HG02642 (cell line): Measurements from ENCODE around the gene DOK7.

Source experiments
- ATAC-seq: cut with Tn5 transposase; IDR thresholded peaks from one replicate; pipeline ENCODE4 v1.9.1; 2021; ENCODE audit warnings: mild to moderate bottlenecking; ENCODE audit not compliant: unreplicated experiment, poor library complexity

Gene DOK7

DNA sequence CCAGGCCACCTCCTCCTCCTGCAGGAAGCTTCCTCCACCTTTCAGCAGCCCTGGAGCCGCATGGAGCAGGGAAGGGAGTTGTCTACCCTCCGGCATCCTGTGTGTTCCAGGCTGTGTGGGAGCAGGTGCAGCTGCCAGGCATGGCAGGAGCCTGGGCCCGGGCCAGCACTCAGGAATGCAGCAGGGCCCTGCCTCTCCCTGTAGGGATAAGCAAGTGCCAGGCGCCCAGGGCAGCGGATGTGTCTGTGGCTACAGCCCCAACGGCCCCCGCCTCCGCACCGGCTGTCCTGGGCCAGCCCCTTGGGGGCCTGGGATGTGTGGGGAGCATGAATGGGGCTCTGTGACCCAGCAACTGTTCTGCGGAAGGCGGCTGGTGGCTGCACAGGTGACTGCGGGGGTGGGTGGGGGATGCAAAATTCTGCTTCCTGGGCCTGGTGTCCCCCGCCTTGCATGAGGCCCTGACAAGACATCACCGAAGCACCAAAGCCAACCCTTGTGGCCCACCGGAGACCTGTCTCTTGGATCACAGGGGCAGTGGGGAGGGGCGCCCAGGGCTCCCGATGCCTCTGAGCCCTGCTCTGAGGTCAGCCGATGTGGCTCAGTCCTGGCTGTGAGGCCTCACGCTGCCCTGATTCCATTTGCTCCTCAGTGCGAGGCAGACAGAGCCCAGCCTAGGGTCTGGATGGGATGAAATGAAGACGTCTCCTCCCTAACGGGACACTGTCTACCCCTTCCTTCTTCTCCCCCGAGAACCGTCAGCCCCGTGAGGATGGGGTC is 1.4 kb upstream of the DOK7 start:
- no peak for ATAC-seq

DNA sequence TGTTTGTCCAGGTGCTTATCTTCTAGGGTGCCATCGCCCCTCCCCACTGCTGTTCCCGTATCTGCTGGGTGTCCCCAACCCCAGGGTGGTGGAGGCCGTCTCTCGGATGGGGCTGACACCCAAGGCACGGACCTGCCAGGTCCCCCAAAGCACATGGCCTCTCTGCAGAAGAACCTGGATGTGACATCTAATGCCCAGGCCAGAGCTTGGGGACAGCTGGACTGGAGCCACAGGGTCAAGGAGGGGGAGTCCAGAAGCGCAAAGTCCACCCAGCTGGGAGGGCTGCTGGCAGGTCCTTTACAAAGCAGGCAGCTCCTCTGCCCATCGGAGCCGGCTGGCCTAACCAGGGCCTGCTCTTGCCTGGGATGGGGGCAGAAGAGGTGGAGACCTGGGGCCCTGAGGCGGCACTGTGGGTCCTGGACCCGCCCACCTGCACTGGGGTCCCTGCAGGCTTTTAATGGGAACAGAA is 751 bp upstream of the DOK7 start:
- no peak for ATAC-seq

DNA sequence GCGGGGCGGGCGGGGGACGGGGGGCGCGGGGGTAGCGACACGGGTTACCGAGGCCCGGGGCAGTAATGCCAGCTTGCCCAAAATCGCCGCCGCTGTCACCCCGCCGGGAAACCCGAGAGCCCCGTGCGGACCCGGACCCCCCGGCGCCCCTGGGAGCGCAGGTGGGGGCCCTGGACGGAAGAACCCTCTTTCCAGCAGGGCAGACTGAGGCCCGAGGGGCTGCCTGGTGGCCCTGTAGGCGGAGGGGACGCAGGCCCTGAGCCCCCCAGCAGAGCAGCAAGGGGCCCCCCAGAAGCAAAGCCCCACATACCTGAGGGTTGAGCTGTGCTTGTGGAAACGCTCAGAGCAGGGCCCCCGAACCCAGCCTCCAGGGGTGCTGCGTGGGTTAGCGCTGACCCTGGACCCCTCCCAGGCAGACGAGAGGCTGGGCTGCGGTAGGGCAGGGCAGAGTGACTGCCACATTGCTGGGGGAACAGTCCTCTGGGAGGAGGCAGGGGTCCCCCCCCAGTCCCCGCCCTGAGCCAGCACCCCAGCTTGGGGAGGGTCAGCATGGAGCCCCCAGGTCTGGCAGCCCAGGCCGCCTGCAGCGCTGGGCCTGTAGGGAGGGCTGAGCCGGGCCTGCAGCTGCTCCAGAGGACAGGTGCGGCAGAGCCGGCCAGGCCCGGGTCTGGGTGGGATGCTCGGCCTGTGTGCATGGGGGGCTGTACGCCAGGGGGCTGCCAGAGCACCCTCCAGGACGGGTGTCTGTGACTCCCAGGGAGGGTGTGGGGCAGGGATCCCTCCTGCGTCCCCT is 646 bp downstream of the DOK7 start:
- ATAC-seq: no peak

DNA sequence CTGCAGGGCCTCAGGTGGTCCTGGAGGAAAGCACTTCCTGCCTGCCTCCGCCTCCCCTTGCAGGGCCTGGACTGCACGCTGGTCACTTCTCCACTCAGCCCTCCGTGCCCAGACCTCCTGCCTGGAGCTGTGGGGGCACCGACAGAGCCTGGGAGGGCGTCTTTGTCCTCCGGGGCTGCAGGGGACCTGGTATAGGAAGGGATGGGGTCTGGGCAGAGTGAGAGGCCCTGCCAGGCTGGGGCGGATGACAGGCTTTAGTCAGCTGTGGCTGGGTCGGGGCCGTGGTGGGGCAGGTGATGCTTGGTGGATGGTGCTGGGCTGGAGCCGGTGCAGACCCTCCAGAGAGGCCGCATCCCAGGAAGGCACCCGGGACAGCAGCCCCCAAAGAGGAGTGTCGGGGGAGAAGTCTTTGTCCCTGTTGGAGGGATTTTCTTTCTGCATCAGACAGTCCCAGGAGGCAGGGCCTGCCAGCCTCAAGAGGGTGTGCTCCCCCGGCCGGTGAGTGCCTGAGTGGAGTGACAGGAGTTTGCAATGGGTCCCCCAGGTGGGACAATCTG is 1.3 kb downstream of the DOK7 start:
- ATAC-seq: no peak

DNA sequence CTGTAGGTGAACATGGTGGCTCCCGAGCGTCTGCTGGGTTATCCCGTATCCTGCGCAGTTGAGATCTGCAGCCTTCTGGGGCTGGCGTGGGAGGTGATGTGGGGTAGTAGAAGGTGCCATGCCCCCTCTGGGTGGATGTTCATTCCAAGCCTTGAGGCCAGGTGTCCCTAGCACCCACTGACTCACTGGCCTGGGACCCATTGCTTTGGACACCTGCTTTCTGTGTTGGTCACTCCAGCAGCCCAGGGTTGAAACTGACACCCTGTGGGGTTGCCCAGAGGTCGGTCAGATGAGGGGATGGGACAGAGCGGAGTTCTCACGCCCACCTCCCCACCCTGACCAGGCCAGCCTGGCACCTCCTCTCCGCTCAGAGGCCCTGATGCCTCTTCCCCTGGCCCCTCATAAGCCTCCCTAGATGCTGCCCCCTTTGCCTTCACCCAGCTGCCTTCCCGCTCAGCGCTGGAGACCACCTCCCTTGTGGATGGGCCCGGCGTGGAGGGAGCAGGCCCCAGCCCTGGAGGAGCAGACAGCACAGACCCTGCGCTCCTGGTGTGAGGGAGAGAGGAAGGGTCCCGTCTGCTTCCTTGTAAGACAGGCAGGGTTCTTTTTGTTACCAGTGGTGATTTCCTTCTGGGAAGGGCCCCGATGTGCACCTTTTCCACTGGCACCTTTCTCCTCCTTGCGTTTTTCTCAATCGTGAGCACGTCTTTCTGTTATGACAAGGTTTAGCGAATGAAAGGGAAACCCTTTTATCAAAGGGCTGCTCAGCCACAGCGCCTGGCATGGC is 2.0 kb downstream of the DOK7 start:
- no peak for ATAC-seq

DNA sequence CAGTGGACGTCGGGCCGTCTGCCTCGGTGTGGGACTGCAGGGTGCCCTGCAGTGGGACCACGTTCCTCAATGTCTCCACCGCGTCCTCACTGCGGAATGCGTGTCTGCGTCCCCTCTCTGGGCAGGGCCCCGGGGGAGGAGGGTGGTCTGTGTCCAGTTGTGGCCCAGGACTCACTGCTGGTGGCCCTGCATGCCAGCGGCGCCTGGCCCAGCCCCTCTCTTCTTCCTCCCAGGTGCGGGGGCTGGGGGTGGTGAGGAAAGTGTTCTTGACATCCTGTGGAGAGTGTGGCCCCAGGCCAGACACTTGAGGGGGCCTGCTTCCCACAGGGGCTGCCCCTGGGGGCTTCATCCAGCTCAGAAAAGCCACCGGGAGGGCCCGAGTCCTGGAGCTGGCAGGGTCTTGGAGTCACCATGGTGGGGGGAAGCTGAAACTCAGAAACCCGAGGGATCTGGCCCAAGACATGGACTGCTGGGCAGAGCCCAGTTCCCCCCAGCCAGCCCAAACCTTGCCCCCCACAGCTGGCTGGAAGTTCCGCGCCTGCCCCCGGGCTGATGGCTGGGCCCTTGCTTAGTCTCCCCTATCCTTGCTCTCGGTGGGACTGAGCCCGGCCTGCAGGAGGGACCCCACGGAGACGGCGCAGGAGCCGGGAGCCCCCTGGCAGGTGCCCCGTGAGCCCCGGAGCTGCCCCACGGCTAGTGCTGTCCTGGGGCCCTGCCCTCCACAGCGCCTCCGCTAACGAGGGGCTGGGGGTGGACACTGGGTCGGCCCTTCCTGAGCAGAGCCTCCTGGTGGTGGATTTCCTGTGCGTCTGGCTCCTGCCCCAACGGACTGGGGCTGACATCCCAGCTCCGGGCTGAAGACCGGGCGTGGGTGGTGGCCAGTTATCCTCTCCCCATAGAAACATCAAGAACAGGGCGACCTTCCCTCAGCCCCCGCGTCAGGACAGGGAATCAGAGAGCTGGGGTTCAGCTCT is 2.9 kb downstream of the DOK7 start:
- no peak for ATAC-seq

DNA sequence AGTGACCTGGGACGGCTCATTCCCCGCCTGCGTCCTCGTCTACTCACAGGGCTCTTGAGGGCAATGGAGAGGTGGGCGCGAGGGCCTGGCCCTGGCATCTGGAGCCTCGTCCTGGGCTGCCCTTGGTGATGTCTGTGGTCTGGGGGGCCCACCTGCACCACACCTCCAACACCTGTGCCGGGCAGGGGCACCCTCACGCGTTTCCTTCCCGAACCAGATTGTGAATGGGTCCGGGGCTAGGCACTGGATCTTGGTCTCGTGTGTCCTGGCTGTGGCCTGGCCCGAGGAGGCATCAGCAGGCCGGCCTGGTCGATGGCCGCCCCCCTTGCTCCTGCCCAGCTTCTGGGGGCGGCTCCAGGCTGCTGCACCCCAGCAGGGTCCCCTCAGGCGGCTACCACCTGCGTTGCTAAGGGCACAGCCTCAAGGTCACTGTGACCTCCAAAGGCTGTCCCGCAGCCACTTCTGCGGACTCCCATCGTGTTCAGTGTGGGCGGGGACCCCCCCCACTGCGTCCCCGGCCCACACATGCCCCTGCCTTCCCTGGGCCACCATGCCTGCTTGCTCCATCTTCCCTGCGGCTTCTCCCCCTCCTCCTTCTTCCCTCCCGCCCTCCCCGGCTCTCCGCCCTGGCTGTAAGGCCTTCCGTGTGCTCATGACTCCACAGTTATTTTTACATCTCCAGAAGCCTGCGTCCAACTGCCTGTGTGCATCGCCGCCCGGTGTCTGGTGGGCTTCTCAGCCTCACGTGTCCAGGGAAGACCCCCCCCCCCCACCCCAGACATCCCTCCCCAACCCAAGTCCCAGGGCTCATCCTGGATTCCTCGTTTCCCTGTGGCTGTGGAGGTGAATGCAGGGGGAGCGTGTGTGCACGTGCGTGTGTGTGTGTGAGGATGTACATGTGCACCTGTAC is 3.8 kb downstream of the DOK7 start:
- no peak for ATAC-seq

DNA sequence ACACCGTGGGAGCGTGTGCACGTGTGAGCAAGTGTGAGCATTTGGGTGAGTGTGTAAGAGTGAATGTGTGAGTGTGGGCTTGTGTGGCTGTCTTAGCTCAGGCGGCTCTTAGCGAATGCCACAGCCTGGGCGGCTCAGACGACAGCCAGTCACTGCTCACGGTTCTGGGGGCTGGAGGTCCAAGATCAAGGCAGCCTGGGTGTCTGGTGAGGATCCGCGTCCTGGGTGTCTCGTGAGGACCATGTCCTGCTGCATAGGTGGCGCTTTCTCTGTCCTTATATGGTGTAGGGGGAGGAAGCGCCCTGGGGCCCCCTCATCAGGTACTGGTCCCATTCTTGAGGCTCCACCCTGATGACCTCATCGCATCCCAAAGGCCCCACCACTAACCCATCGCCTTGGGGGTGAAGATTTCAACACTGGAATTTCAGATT is 4.5 kb downstream of the DOK7 start:
- ATAC-seq: no peak

DNA sequence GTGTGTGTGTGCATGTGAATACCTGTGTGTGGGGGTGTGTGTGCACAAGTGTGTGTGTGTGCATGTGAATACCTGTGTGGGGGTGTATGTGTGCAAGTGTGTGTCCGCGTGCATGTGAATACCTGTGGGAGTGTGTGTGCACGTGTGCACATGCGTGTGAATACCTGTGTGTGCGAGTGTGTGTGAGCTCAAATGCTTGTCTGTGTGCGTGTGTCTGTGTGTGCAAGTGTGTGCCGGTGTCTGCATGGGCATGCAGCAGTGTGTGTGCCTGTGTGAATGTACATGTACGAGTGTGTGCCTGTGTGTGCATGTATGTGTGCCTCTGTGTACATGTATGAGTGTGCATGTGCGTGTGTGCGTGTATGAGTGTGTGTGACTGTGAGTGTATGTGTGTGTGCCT is 5.0 kb downstream of the DOK7 start:
- ATAC-seq: no peak

DNA sequence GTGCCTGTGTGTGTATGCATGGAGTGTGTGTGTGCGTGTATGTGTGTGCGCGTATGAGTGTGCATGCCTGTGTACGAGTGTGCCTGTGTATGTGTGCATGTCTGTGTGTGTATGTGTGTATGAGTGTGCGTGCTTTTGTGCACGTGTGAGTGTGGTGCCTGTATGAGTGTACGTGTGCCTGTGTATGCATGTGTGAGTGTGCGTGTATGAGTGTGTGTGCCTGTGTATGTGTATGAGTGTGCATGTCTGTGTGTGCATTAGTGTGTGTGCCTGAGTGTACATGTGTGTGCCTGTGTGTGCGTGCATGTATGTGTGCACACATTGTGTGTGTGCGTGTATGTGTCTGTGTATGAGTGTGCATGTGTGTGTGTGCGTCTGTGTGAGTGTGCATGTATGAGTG is 5.7 kb downstream of the DOK7 start:
- no peak for ATAC-seq

DNA sequence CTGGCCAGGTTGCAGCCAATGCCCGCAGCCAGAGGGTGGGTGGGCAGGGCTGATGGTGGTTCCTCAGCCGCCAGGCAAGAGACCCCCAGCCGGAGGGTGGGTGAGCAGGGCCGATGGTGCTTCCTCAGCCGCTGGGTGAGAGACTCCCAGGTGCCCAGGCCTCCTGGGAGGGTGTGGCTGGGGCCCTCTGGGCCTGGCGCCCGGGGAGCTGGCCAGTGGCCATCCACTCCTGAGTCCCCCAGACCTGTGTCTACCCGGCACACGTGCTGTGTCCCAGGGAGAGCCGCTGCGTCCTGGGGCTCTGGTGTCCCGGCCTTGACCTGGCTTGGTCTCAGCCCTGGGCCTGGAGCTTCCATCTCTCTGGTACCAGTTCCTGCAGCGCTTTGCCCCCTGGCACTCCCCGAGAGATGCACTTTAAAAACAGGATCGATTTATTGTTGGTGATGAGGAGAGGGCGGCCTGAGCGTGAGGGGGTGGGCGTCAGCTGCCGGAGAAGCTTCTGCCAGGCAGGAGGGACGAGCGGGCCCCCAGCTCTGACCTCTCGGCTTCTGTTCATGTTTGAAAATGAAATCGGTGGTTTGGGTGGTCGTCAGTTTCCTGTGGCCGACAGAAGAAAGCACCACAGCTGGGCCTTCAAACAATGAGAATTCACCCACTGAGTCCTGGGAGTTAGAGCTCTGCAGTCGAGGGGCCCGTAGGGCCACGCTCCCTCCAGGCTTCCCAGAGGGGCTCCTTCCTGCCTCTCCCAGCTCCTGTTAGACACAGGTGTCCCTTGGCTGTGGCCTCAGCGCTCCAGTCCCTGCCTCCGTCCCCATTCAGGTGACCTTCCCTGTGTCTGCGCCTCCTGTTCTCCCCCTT is 6.5 kb downstream of the DOK7 start:
- ATAC-seq: no peak

DNA sequence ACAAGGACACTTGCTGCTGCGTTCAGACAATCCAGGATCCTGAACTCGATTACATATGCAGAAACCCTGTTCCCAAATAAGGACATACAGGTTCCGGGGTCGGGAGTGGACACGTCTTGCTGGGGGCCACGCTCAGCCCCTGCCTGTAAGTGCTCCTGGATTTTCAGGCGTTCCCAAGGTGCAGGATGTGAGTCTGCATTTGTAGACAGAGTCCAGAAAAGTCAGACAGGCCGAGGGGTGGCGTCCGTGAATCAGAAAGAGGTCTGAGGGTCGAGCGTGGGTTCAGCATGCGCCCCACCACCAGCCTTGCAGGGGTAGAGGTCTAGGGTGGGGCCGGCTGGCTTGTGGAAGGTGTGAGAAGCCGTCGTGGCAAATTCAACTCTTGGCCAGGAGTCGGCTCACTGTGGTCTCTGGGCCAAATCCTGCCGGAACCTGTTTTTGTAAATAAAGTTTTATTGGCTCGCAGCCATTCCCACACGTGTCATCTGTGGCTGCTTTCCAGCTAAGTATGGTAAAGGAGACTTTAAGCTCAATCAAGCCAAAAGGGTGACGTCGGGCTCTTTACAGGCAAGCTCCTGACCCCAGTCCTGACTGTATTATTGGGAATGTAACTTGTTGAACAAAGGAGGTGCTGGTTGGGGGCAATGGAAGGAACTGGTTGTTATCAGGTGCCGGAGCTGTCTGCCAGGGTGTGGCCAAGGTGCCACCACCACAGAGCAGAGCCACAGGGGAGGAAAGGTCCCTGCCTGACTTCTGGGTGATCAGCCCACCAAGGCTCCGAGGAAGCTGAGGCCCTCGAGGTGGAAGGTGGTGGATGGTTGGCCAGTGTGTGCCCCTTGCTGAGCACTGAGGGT is 7.4 kb downstream of the DOK7 start:
- no peak for ATAC-seq

DNA sequence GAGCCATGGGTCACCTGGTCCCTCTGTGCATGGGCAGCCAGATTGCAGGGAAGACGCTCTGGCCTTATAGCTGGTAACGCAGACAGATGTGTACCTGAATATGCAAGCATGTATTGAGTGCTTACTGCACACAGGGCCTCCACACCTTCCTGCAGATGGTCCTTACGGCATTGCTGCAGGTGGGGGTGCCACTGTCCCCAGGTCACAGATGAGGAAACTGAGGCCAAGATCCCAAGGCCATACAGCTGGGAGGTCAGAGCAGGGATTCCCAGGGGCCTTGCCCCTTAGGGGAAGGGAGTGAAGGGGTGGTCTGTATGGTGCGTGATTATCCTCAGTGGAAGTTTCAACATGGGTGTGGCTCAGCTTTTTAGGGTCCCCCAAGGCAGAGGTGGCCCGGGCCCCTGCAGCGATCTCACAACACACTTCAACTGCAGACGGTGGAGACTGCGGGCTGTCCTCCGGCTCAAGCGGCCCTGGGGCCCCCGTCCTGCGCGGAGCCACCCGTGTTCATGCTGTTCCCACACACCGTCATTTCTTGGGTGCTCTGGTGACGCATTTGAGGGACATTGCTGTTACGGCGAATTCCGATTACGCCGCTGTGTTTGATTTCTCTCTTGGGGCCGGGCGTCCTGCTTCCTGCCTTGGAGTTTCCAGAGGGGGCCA is 8.1 kb downstream of the DOK7 start:
- no peak for ATAC-seq

DNA sequence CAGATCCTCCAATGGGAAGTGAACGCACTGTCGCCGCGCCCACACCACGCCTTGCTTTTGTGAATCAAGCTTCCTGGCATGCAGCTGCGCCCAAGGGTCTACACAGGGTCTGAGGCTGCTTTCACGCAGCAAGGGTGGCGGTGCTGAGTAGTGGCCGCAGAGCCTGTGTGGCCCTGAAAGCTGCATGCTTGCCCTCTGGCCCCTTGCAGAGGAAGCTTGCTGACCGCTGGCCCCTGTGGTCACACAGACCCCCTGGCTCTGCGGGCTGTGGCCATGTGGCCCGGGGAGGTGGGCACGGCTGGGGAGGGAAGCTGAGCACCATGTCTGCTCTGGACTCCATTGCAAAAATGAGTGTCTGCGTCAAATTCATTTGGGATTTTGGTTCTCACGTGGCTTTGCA is 8.8 kb downstream of the DOK7 start:
- no peak for ATAC-seq

DNA sequence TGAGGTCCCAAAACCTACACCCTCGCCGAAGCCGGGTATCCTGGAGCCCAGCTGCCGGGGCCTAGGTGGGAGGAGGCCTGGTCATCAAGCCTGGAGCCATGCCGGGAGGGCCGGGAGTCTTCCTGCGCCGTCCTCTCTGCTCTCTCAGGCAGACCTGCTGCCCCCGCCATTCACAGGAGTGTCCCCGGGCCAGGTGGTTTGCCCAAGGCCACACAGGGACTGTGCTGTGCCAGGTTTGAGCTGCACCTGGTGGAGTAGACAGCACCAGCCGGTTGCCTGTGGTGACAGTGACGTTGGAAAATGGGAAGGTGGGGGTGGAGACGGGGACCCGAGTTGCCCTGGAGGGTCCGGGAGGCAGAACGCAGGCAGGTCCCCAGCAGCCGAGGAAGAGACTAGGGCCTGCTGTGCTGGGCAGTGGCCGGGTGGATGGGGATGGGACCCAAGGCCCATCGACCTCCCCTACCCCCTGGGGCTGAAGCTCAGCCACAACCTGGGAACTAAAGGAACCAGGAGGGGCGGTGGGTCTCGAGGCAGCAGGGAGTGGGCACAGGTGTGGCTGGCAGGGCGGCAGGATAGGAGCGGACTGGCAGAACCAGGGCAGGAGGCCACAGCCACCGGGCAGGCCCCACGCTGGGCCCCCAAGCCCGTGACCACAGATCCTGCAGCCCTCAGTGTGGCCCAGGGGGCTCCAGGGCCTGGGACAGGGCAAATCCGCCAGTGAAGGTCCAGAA is 9.5 kb downstream of the DOK7 start:
- no peak for ATAC-seq
